C1 segment of cervical spinal cord (tissue), 14 donors: Measurements from ENCODE around the gene NAV2.
A peak's percentile ranks its signal among the peaks of the same experiment; 100 is the strongest.
"Not testable (repeated sequence)": the region's sequence is repeated elsewhere in the genome, so short reads cannot be mapped to it uniquely, and the experiment has no call there.

ENCODE experiments used
- DNase-seq, 14 donors: peaks; one replicate each; lab custom pipeline; 2025; lab: John Stamatoyannopoulos, UW

NAV2 gene

DNA sequence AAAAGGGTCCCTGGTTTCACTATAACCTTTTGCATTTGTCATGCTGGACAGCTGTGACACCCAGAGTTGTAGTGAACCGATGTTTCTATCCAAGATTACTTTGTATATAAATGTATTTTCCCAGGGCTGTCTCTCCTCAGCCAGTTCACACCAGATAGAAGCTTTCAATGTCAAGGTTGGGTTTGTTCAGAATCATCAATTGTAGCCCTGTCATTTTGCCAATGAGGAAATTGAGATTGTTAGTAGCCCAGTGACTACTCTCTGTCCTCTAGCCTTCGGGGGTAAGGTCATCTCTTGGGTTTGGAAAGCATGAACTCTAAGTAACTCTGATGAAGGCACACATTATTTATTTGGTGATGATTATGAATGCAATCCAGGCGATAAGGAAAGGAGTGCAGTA lies 282.0 kb downstream of the NAV2 start:
- no peak for DNase-seq

- DNase-seq, result no peak
Observed at GRCh38 chr11:19995145-19995544, 282.5 kb downstream of the NAV2 start.

DNA sequence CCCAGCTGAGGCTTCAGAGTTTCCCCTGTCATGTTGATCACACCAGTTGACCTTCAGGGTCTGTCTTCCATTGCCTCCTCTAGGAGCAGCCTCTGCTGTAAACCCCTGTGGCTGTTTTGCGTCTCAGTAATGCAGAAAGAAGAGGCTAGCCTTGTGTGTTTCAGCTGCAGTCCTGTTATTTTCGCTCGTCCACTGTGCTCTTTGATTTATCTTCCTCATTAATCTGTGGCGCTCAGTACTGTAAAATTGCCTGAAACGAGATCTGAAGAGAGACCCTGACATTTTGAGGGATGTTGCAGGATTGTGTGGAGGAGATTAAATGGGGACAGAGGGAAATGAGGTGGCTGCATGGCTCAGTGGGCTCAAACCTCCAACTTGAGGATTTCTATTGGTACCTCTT lies 283.9 kb downstream of the NAV2 start:
- no peak for DNase-seq

DNA sequence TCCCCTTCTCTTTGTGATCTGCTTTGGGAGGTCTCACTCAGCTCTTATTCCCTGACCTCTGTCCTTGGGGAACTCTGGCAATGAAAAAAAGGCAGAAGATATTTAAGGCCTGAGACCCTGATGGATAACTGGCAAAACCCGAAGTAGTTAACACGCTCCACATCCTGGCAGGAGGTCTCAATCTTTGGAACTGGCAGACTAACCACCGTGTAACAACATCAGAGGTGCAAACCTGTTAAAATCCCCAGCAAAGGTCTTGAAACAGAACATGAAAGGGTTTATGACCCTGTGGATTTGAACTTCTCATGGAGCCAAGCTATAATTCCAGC lies 287.3 kb downstream of the NAV2 start:
- DNase-seq, result no peak

DNA sequence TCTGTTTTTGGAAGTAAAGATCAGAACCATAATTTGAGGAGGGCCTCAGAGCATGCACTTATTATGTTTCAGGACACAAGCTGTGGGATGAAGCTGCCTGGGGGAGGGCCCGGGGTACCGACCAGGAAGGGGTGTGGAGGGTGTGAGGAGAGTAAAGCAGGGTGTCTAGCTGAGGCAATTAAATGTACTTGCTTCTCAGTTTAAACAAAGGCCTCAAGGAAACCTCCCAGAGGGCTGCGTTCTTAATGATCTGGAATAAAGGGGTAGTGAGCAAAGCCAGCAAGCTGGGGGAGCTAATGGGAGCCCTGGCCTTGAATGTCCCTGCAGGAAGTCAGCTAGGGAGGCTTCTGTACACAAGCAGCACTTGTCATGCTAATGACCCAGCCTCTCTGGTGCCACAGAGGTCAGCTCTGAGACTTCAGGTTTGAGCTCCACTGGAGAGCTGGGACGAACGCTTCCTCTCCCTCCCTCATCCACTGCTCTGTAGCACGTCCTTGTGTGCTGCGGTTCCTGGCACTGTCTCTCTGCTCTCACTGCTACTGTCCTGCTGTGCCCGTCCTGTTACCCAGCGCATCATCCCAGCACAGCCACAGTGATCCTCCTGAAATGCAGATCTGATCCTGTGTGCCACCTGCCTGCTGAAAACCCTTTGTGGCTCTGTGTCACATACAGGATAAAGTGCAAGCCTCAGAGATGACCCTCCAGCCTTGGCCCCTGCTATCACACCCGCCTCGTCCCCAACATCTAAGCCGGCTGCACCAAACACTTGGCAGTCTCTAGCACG lies 287.9 kb downstream of the NAV2 start:
- peak in 11 of 14 donors; percentile 25 to 81 (median 44) for DNase-seq

DNA sequence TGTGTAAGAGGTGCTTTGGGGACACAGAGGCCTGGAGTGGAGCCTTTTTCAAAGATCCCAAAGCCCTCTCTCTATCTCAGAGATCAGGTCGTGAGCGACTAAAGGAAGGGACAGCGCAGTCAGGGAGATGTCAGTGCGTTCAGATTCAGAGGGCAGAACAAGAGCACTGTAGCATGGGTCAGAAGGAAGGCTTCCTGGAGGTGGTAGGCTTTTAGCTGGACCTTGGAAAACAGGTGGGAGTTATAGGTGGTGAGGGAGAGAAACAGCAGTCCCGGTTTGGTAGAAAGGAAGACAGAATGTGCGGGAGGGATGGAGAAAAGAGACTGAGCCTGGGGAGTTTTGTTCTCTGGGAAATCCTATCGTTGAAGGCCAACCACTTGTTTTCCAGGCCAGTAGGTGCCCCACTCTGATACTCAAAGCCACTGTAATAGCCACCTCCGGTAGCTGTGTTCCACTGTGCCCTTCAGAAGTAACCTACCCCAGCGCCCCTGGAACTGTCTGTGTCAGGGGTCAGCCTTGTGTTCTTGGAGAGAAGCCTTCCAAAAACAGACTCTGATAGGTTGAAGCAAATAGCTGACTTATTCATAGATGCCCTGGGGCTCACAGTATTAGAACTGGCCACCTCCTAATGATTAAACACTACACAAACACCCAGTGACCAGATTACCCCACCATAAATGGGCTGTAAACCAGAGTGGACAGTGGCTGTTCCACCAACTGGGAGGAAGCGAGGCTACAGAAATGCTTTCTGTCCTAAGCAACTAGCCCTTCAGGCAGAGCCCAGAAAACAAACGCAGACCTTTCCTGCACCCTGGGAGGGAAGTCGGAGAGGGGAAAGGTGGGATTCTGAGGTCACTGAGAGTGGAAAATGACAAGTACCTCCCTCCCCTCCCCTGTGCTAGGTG lies 289.9 kb downstream of the NAV2 start:
- DNase-seq, result no peak

DNA sequence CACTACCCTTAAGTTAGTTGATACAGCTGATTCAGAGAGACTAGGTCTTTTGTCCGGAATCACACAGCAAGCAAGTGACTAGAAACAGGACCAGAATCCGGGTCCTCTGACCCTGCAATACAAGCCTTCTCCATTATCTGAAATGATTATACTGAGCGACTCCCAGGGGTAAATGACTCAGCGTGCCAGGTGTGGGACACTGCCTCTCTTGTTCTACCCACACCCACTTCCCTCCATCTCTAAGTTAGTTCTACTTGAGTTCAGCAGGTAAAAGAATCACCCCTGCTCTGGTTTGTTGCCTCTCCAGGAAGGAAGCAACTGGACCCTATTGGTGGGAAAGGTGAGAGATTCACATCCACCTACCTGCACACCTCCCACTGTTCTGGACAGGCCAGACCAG lies 290.7 kb downstream of the NAV2 start:
- no peak for DNase-seq

GRCh38 chr11:20004866-20005265 lies 292.2 kb downstream of the NAV2 start:
- no peak for DNase-seq

DNA sequence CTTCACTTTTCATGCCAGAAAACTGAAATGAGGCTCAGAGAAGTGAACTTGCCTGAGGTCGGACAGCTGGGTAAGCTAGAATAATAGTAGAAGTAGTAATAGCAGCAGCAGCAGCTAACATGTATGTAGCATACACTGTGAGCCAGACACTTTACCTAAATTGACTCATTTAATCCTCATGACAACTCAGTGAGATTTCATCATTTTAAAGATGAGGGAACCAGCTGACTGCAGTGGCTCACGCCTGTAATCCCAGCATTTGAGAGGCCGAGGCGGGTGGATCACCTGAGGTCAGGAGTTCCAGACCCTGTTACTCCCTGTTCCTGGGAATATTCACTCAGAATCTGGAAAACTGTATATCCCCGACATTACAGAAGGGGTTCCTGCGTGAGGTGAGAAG lies 293.1 kb downstream of the NAV2 start:
- no peak for DNase-seq

DNA sequence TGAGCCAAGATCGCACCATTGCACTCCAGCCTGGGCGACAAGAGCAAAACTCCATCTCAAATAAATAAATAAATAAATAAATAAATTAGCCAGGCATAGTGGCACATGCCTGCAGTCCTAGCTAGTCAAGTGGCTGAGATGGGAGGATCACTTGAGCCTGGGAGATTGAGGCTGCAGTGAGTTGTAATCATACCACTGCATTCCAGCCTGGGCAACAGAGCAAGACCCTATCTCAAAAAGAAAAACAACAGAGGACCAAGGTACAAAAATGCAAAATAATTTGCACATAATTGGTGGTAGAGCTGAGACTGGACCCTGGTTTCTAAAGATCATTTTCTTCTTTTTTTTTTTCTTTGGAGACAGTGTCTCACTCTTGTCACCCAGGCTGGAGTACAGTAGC lies 294.0 kb downstream of the NAV2 start:
- not testable (repeated sequence) for DNase-seq

GRCh38 chr11:20007386-20007785 lies 294.7 kb downstream of the NAV2 start:
- DNase-seq, result no peak

DNA sequence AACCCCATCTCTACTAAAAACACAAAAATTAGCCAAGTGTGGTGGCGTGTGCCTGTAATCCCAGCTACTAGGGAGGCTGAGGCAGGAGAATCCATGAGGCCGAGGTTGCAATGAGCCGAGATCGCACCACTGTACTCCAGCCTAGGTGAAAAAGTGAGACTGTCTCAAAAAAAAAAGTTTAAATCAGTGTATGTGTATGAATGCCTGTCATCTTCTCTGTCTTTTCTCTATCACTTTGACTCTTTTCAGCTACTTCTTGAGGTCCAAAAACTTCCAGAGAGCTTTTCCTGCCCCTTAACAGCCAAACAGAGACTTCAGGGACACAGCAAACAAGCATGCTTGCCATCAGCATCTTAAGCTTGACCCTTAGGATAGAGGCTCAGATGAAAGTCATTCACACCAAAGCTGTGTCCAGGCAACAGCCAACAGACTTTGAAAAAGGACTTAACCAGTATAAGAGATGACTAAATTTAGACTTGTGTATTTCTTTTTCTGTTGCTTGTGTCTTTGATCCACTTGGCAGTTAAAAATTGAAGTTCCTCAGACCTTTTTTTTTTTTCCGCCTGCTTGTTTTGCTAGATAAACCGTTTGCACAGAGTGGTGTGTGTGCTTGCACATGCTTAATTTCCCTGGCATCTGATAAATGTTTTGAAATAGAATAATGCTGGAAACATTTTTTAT lies 295.7 kb downstream of the NAV2 start:
- no peak for DNase-seq

DNA sequence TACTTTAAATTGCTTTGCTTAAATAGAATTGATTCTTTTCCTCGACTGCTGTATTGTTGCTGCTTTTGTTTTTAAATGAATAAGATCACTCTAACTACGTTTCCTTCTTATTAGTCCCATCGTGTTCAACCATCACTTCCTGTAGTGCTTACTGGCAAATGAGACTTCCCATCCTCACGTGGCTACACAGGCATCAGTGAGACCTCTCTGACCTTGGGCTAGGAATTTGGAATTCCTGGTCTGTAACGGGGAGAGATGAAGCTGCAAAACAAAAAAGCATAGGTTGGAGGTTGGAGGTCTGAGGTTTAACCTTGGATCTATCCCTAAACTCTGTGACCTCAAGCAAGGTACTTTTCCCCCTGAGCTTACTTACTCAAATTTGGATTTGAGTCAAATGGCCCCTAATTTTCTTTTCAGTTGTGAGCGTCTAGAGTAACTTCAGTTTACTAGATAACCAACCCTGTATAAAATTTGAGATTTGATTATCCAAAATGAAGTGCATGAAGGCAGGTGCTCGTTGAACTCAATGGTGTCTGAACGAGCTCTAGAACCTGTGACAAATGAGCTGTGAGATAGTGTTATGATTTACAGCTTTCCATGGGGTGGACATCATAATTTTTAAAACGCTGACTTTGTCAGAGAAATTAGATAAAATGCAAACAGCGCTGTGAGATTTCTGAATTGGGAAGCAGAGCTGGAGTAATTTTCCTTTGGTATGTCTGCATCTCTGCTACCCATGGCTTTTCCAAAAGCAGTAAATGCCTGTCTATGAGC lies 296.4 kb downstream of the NAV2 start:
- DNase-seq, result no peak

DNA sequence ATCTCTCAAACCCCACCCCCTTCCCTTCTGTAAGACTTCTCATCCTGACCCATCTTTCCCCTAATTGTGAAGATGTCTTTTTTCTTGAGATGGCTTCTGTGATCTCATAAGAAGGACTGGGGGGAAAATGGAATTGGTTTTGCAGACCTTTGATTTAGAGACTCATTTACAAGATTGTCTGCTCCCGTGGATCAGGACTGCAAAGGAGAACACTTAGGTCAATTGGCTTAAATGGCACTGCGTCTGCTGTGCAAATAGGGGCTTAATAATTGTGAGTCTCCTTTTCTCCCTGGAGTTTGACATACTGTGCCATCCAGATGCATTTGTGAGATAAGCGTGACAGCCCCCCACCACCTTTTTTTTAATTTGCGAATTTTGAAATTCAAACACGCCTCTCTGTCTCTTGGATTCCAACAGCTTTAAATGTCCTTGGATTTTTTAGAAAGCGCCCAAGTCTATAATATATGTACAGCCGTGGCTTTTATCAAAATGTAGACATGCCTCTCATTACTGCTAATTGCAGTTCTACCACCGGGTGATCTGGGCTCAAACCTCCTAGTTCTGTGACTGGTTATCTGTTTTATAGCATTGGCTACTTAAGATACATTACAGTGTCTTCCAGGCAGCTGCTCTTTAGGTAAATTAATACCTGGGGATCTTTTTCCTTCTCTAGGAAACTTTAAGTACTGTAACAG lies 297.7 kb downstream of the NAV2 start:
- DNase-seq, result no peak

GRCh38 chr11:20010851-20011225 lies 298.2 kb downstream of the NAV2 start:
- no peak for DNase-seq

- DNase-seq, result no peak
Observed at GRCh38 chr11:20011307-20011951, 298.8 kb downstream of the NAV2 start.

DNA sequence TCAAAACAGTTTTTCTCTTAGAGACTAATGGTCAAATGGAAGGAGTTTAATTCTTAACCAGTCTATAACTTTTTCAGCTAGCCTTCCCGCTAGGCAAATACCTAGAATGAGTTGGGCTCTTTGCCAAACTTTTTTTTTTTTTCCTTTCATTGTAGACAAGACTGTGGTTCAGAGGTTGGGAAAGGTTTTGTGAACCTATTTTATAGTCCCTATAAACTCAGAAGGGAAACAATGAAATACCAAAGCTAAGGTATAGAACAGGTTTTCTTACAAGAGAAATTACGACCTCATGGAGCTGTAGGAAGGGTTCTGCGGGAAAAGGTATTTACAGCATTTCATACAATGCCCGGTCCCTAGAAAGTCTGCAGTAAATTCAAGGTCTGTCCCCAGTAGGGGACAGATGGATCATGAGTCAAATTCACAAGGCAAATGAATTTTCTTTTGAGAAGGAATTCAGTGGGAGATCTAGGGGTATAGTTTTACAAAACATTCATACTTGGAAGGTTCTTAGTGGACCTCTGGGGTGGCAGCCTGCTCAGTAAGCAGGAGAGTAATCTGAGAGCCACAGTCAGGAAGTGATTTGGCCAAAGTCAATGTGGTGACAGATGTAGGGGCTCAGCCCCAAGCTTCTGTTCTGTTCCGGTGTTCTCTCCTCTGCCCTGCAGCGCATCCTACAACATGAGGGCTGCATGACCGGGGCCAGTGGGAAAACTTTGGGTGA lies 300.9 kb downstream of the NAV2 start:
- DNase-seq, result no peak

DNA sequence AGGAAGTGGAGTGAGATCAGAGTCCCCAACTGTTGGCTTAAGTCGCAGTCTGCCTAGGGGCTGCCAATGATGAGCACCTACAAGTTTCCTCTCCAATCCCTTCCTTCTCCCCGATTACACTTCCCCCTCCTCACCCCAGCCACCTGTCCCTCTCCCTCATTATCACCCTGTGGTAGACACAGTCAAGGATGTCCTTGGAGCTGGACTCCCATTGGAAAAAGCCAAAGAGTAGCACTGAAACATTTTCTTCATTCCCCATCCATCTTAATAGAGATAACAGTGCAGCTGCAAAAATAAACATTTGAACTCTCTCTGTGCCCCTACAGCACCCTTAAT lies 301.4 kb downstream of the NAV2 start:
- DNase-seq, result no peak

DNA sequence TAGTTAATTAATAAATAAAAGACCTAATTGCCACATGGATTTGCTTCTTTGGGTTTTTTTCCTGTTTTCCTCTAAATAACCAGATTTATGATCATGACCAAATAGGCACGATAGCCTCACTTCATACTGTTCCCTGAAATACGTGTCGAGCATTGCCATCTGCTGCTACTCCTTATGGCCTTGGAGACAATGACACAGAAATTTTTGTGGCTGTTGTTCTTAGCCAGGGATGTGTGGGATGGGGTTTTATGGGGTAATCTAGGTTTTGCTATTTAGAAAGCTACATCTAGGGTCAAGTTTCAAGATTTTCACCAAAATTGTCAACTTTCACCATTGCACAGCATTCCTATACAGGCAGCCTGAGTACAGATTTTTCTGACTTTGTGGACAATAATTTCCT lies 302.5 kb downstream of the NAV2 start:
- peak in 1 of 14 donors; percentile 6 for DNase-seq
